HG03520 (cell line): ENCODE measurements around the gene NCOA3.
"Not testable (repeated sequence)": the region's sequence is repeated elsewhere in the genome, so short reads cannot be mapped to it uniquely, and the experiment has no call there.

ENCODE experiments used
- ATAC-seq: cut with Tn5 transposase; IDR thresholded peaks from one replicate; pipeline ENCODE4 v1.9.1; 2021; ENCODE audit warnings: mild to moderate bottlenecking, moderate library complexity; ENCODE audit not compliant: unreplicated experiment

Gene NCOA3

DNA sequence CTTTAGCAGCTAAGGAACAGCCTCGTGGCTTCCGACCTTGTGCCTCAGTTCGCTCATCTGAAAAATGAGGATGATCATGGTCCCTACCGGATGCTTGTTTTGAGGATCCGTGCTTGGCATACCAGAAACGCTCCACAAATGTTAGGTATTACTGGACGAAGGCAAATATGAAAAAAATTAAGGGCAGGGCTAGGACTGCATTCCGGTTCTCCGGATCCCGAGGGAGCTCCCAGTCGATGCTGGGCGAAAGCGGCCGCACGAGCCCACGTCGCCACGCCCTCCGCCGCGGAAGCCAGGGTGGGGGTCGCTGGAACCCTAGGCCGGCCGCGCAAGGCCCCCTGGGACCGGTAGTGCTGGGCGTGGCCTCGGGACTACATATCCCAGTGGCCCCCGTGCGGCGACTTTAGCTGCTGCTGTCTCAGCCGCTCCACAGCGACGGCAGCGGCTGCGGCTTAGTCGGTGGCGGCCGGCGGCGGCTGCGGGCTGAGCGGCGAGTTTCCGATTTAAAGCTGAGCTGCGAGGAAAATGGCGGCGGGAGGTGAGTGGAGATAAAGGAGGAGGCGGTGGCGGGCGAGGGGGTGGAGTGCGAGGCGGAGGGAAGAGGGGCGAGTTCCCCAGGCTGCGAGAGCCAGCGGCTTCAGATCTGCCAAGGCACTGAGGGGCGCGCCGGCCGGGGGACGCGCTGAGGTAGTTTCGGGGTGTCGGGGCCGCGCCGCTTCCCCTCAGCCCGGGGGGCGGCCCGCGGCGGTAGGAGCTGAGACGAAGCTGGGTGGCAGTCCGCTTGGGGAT, at the start of gene NCOA3:
TSS of gene NCOA3 (plus strand) at position 406 of the 789 bp plus-strand sequence. CDS start 120,361 bp downstream, outside the sequence.
- peak; percentile 68 for ATAC-seq

DNA sequence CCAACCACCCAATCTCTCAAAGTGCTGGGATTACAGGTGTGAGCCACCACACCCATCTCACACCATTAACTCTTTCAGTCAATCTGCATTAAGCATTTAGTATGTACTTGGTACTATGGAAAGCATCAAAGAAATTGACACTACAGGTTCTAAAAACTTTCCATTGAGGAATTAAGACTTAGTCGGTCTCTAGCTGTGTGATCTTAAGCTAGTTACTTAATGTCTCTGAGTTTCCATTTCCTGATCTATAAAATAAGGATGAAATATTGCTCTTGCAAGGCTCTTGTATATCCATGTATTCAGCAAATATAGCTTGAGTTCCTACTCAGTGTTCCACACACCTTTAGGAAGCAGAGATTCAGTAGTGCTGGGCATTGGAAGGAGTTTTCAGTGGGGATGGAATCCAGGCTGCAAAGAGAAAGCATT, 48.9 kb upstream of the NCOA3 start:
- no peak for ATAC-seq

DNA sequence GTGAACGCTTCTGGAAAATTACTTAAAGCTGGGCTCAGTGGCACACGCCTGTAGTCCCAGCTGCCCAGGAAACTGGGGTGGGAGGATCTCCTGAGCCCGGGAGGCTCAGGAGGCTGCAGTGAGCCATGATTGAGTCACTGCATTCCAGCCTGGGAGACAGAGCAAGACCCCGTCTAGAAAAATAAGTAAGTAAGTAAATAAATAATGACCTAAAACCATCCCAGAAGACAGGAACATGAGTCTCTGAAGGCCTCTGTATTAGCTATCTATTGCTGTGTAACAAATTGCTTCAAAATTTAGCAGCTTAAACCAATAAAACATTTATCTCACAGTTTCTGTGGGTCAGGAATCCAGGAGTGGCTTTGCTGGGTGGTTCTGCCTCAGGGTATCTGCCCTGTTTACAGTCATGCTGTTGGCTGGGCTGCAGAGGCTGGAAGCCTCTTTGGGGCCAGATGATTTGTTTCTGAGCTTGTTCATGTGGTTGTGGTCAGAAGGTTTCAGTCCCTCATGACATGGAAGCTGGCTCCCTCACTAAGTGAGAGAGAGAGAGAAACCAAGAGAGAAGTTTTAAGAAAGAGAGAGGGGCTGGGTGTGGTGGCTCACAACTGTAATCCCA, 48.4 kb upstream of the NCOA3 start:
- peak; percentile 80 for ATAC-seq

DNA sequence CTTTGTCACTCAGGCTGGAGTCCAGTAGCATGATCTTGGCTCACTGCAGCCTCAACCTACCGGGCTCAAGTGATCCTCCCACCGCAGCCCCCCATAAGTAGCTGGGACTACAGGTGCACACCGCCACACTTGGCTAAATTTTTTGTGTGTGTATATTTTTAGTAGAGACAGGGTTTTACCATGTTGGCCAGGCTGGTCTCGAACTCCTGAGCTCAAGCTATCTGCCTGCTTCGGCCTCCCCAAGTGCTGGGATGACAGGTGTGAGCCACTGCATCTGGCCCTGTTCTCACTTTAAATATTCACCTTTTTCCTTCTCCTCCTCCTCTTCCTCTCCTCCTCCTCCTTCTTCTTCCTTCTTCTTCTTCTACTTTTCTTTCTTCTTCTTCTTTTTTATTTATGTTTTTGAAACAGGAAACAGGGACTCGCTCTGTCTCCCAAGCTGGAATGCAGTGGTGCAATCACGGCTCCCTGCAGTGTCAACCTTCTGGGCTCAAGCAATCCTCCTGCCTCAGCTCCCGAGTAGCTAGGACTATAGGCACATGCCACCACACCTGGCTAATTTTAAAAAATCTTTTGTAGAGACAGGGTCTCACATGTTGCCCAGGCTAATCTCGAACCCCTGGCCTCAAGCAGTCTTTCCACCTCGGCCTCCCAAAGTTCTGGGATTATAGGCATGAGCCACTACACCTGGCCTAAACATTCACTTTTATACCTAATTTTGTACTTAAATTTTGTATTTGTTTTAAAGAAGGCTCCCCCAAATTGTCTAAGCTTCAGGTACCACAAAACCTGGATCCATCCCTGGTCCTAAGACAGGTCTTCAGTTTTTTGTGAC, 47.2 kb upstream of the NCOA3 start:
- ATAC-seq: no peak

DNA sequence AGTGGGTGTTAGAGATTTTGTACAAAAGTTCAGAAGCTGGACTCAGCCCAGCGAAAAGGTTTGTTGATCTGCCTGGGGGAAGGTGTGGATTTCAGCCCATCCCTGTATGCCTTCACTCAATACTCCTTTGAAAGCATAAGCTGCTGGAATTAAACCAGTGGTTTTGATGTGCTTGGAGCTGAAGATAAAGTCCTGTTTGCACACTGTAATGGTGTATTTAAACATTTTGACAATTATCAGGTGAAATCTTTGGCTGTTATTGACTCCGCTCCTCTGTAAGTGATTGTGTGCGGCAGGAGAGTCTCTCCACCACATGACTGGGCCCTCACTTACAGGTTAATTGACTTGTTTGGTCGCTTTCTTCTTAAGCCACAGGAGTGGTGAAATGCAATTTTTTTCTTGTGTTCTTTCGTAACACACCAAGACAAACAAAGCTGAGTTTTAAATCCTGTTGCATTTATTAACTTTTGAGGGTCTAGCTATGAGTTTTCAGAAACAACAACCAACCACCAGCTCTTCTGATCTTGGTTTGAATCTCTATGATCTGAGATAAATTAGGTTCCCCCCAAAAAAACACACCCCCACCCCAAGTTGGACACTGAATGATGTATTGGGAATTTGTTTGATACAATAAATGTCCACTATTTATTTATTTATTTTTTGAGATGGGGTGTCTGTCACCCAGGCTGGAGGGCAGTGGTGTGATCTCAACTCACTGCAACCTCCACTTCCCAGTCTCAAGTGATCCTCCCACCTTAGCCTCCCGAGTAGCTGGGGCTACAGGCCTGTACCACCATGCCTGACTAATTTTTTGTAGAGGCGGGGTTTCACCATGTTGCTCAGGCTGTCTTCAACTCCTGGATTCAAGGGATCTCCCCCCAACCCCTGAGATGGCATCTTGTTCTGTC, 46.3 kb upstream of the NCOA3 start:
- no peak for ATAC-seq

DNA sequence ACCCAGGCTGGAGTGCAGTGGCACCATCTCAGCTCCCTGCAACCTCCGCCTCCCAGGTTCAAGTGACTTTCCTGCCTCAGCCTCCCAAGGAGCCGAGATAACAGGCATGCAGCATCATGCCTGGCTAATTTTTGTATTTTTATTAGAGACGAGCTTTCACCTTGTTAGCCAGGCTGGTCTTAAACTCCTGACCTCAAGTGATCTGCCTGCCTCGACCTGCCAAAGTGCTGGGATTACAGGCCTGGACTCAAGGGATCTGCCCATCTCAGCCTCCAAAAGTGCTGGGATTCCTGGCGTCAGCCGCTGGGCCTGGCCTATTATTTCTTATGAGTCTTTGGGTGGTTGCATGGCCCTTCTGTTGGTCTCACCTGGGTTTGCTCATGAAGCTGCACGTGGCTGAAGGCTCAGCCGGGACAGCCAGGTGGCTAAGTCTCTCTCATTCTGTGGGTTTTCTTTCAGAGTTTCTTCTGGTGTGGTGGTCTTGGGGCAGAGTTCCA, 45.6 kb upstream of the NCOA3 start:
- no peak for ATAC-seq

DNA sequence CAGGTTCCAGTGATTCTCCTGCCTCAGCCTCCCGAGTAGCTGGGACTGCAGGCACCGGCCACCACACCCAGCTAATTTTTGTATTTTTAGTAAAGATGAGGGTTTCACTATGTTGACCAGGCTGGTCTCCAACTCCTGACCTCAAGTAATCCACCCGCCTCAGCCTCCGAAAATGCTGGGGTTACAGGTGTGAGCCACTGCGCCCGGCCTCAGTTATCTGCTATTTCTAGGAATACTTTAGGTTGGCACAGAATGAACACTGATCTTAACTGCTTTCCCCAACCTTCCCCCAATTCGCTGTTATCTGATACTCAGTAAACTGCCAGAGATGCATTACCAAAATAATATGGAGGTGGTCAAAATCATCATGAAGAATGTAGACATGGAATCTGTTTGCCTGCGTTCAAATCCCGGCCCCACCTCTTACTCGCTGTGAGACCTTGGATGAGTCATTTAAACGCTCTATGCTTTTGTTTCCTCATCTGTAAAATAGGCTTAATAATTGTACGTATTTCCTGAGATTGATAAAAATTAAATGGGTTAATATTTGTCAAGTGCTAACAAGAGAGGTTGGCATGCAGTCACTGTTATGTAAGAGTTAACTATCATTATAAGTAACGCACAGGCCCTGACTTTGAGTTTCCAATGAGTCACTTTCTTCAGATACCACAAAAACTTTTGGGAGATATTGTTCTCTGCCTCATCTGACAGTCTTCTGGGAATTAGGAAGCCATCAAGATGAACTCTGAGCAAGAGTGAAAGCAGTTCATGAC, 44.5 kb upstream of the NCOA3 start:
- ATAC-seq: no peak

DNA sequence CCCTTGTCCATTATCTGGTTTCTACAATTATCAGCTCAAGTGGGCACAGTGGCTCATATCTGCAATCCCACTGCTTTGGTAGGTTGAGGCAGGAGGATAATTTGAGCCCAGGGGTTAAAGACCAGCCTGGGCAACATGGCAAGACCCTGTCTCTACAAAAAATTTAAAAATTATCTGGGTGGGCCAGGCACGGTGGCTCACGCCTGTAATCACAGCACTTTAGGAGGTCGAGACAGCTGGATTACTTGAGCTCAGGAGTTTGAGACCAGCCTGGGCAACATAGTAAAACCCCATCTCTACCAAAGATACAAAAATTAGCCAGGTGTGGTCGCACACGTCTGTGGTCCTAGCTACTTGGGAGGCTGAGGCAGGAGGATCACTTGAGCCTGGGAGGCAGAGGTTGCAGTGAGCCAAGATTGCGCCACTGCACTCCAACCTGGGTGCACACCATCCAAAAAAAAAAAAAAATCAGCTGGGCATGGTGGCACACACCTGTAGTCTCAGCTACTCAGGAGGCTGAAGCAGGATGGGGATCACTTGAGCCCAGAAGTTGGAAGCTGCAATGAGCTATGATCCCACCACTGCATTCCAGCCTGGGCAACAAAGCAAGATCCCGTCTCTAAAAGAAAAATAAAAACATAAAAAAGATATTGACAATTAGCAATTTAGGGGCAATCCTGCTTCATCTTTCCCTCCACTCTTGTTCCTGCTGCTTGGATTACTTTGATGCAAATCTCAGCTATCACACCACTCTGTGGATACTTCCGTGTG, 43.2 kb upstream of the NCOA3 start:
- not testable (repeated sequence) for ATAC-seq

DNA sequence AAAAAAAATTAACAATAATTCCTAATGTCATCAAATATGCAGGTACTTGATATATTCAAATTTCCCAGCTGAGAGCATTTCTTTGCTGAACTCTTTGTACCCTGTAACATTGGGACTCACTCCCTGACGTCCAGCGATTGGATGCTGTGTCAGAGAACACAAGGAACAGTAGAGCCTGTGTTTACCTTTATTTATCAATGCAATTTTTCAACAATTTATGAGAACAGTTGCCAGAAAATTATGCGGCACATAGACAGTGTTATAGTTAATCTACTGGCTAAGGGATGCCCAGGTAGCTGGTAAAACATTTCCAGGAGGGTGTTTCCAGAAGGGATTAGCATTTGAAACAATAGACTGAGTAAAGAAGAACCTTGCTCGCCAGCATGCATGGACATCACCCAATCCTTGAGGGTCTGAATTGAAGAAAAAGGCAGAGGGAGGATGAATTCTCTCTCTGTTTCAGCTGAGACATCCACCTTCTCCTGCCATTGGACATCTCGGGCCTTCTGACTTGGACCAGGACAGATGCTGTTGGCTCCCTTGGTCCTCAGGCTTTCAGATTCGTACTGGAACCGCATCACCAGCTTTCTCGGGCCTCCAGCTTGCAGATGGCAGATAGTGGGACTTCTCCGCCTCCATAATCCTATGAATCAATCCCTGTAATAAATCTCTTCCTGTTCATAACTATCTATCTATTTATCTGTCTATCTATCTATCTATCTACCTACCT, 42.2 kb upstream of the NCOA3 start:
- ATAC-seq: no peak

DNA sequence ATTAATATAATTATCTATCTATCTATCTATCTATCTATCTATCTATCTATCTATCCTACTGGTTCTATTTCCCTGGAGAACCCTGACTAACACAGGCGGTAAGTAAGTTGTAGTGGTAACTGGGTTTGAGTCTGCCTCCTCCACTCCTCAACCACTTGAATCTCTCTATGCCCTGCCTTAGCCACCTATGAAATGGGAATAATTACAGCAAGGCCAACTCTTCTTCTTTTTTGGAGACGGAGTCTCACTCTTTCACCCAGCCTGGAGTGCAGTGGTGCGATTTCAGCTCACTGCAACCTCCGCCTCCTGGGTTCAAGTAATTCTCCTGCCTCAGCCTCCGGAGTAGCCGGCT, 41.0 kb upstream of the NCOA3 start:
- ATAC-seq: not testable (repeated sequence)

DNA sequence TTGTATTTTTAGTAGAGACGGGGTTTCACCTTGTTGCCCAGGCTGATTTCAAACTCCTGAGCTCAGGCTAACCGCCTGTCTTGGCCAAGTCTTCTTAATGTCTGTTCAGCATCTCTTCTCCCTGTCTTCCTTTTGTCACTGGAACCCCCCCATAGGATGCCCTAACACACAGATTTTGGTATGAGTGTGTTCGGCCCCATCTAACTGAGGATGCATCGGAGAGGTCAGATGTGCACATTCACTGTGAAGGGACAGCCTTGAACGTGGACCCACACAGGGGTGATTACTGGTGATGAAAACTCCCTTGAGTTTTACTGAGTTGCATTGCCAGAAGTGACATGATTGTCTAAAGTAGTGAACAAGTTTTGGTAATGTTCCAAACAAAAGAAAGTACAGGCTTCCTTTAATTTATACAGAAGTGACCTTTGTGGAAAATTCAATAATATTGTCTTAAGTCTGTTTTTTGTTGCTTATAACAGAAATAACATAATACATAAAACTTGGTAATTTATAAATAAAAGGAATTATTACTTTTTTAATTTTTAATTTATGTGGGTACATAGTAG, 40.5 kb upstream of the NCOA3 start:
- no peak for ATAC-seq

DNA sequence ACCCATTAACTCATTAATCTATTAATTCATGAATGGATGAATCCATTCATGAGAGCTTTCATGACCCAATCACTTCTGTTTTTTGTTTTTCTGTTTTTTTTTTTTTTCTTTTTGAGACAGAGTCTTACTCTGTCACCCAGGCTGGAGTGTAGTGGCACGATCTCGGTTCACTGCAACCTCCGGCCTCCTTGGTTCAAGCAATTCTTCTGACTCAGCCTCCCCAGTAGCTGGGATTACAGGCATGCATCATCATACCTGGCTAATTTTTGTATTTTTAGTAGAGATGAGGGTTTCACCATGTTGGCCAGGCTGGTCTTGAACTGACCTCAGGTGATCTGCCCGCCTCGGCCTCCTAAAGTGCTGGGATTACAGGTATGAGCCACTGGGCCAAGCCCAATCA, 39.8 kb upstream of the NCOA3 start:
- ATAC-seq: not testable (repeated sequence)

DNA sequence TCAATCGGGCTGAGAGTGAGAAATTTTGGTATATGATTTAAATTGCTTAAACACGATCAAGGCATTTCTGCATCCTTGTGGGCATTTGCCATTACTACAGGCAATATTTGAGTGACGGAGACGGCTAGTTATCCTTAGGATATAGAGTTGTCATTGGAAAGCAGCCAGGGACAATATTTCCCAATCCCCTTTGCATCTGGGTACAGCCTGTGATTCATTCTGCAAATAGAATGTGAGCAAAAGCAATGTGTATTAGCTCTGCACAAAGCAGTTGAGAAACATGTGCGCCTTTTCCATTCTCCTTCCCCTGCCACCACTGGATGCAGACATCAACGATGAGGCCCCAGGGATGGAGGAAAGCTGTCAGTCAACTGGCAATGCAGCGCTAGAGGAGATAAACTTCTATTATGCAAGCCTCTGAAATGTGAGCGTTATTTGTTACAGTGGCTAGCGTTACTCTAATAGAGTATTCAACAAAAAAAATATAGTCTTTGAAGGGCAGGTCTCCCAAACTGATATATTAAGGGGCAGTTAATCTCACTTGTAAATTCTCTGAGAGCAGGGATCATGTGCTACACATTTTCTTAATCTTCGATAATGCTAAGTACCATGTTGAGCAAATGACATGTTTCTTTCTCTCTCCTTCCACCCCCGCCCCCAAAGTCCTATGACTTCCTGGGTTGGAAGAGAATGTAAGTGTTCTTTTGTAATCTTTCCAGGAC, 37.1 kb upstream of the NCOA3 start:
- ATAC-seq: no peak

DNA sequence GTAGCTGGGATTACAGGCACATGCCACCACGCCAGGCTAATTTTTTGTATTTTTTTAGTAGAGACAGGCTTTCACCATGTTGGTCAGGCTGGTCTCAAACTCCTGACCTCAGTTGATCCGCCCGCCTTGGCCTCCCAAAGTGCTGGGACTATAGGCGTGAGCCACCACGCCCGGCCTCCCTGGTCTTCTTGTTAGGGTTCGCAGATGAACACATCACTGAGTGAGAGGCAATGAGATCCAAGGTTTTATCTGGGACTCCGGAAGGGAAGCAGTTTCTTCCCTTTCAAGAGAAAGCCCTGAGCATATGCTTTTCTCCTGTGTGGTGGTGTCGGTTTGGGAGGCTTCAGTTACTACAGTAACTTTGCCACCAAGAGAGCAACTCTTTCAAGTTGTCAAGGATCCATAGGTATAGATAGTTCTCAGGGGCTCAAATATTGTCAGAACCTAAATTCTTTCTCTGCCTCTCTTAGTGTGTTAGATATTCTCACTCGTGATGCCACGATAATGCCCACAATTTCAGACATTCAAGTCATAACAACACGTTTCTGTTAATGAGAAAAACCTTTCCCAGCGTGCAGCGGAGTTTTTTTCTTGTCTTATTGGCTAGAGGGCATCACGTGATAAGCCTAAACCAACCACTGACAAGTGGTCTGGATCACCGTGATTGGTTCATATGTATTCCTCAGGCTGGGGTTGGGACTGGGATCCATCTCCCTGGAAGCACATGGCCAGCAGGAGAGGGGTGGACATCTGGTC, 36.2 kb upstream of the NCOA3 start:
- ATAC-seq: no peak

DNA sequence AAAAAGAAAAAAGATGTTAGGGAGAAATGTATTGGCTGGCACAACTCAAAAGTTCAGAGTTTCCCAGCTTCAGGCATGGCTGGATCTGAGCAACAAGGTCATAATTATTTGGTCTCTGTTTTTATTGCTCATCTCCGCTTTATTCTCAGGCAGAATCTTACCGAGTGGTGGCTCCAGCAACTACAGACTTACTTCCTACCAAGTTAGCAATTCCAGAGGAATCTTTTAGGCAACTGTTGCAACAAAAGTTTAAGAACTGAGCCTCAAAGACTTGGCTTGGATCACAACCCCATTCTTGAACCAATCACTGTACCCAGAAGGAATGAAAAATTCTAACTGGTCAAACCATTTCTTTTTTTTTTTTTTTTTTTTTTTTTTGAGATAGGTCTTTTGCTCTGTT, 35.5 kb upstream of the NCOA3 start:
- ATAC-seq: no peak

DNA sequence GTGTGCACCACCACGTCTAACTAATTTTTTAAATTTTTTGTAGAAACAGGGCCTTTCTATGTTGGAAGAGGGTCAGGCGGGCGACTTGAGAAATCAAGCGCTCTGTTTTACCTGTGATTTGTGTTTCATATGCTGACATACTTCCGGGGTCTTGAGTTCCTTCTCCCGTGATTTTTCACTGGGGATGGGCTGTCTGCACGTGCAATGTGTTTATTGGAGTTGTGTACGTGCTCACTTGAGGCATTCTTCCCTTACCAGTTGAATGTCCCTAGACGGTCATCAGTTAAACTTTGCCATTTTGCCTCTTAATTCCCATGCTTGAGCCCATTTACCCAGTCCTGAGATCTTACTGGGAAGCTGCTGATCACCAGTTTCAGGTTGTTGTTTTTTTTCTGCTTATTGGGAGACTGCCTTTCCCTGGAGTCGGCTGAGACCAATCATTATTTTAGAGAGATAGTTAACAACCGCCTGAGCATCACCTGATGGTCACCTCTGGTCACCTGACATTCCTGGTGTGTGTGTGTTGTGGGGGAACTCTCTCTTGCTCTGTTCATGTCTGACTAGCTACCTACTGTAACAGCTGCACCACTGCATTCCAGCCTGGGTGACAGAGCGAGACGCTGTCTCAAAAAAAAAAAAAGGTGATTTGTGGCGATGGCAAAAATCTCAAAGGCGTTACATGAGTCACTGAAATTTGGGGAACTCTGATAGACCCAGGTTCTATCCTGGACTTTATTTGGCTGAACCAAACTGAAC, 34.8 kb upstream of the NCOA3 start:
- ATAC-seq: no peak
